COLO668 (cell line): ENCODE data around the gene PXK.

Experiments
- DNase-seq: peaks from one replicate; lab custom pipeline; 2025; ENCODE audit not compliant: unreplicated experiment; lab: John Stamatoyannopoulos, UW

PXK gene

DNA sequence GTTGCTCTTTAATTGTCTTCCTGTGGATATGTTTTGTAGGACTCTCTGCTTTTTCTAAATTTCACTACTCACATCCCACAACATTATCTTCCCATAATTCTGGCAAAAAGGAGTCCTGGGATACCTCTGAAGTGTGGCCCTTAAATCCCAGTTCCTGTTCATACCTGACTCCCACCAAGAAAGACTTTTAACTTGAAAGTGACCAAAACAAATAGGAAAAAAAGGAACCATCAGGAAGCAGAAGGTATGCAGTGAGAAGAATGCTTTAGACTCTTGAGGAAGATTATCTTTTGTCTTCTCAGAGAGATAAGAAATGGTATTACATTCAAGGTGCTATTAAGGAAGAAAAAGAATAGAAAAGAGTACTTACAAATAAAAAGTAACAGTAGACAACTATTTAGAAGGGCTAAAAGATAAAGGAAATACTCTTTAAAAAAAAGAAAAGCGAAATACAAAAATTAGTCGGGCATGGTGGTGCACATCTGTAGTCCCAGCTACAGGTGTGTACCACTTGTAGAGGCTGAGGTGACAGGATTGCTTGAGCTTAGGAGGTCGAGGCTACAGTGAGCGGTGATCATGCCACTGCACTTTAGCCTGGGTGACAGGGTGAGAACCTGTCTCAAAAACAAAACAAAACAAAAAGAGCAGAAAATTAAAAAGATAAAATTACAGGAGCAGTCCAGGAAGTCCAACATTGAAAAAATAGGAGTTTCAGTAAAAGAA is 46.8 kb downstream of the PXK start:
- no peak for DNase-seq

GRCh38 chr3:58383476-58383875 is 50.8 kb downstream of the PXK start:
- no peak for DNase-seq

GRCh38 chr3:58383904-58384303 is 51.2 kb downstream of the PXK start:
- no peak for DNase-seq

DNA sequence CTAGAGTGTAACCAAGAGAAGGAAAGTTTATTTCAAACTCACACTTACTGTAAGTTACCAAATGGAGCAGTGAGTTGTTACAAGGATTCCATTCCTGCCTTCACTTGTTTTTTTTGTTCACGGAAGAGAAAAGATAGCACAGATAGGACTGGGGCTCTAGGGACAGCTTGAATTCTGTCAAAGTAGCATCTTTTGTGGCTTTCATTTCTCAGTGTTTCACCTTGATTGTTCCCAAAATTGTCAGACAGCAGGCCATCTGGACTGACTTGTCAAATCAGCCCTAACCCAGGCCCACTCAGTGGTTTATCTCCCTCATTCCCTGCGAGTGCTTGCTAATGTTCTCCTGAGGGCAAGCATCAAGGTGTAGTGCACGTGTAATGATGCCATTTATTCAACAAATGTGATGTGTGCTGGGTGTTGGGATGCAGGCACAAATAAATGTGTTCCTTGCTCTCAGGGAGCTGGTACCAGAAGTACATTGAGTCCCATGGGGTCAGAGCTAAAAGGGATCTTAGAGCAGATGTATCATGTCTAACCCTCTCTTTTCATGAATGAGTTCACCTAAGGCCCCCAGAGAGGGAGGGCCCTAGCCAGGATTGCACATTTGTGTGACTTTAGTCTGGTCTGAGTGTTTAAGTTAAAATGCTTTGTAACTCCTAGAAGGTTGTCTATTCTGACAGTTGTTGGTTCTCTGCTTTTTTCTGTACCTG is 51.8 kb downstream of the PXK start:
- no peak for DNase-seq

GRCh38 chr3:58386626-58387365 is 54.1 kb downstream of the PXK start:
- no peak for DNase-seq

- no peak for DNase-seq
Observed at GRCh38 chr3:58387650-58388546, 55.2 kb downstream of the PXK start.

- no peak for DNase-seq
Observed at GRCh38 chr3:58388550-58389091, 55.9 kb downstream of the PXK start.

- DNase-seq, result no peak
Observed at GRCh38 chr3:58391156-58391865, 58.6 kb downstream of the PXK start.

- DNase-seq, result no peak
Observed at GRCh38 chr3:58392181-58392580, 59.5 kb downstream of the PXK start.

DNA sequence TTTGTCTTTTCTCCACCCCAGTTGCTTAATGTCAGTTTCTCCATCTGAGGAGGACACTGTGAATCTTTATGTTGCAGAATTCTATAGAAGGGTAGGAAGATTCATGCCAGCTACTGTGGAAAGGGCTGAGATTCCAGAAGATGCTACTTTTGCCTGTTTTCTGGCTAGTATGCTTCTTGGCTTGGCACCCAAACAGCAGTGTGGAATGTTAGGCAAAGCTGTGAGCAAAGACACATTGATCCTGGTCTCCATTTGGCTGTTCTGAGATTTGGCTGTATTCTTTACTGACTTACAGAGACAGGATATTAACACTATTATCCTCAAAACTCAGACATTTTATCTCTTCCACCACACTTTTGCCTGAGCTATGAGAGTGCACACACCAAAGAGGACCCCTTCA is 61.6 kb downstream of the PXK start:
- no peak for DNase-seq

DNA sequence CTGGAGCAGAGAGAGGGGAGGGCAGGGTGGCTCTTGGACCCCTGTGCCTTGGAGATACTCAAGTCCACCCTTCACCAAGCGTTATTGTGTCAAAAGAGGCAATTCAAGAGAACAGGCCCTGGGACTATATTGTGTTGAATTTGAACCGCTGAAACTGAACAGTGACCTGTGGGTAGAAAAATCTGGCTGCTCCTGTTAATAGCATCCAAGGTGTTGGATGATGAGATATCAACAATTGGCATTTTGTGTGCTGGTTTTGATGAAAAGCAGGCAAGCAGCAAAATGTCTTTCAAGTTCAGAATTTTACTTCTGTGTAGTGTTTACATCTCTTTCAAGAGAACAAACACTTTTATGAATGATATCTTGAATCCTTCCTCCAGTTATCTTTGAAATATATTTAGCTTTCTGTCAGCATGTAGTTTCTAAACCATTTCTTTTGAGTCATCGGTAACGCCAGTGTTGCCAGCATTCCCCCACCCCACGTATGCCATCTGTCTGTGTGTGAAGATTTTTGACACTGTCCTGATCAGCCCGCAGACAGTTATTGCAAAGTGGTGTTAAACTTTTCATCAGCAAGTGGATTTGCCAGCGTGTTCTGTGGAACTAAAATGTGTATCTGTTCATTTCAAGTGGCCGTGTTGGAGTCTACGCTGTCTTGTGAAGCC is 66.1 kb downstream of the PXK start:
- no peak for DNase-seq

DNA sequence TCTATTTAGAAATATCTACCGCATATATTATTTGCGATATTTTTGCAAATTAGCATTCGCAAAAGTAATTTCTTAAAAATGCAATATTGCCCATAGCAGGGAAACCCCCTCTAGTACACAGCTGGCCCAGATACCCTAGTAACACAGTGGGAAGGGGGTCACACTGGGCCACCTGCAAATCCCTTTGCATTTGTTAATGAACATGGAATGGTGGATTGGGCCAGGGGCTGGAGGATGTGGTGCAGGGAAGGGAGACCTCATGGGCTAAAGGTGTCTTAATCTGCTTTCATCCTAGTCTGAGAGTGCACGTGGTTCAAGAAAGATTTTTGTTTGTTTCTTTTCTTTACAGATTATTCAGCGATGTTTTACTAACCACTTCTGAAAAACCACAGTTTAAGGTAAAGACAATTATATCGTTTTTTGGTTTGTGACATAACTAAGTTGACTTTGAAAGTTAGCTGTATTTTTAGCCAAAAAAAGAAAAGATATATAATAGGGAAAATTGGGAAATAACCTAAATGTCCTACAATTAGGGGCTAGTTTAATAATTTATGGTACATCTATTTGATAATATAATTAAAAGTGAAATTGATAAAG is 70.9 kb downstream of the PXK start:
- DNase-seq, result no peak

DNA sequence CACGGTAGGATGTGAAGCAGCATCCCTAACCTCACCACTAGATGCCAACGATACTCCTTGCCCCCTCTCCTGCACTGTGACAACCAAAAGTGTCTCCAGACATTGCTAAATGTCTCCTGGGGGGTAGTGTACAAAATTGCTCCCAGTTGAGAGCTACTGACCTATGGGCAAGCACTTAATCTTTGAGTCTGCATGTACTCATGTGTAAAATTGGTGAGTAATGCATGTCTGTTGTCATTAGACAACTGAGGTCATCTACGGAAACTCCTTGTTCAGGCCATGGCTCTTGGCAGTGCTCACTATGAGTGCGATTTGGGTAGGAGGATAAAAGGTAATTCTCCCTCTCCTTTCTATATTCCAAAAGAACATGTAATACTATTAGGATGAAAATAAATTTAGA is 71.7 kb downstream of the PXK start:
- DNase-seq, result no peak

DNA sequence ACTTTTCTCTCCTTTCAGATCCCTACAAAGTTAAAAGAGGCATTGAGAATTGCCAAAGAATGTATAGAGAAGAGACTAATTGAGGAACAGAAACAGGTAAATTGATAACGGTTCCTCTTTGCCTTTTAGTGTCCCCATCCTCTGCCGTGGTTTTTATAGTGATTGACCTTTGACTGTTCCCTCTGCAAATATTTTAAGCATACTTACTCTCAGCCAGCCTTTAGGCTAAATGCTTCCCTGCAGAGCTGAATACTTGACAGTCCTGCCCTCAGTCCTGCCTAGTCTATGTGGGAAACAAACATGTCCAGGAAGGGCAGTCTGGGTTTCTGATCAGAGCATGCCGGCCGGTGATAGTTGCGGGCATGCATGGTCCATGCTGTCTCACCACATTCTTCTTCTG is 76.2 kb downstream of the PXK start:
- DNase-seq, result no peak

GRCh38 chr3:58409663-58410062 is 77.0 kb downstream of the PXK start:
- DNase-seq, result no peak

- no peak for DNase-seq
Observed at GRCh38 chr3:58411036-58411435, 78.3 kb downstream of the PXK start.

DNA sequence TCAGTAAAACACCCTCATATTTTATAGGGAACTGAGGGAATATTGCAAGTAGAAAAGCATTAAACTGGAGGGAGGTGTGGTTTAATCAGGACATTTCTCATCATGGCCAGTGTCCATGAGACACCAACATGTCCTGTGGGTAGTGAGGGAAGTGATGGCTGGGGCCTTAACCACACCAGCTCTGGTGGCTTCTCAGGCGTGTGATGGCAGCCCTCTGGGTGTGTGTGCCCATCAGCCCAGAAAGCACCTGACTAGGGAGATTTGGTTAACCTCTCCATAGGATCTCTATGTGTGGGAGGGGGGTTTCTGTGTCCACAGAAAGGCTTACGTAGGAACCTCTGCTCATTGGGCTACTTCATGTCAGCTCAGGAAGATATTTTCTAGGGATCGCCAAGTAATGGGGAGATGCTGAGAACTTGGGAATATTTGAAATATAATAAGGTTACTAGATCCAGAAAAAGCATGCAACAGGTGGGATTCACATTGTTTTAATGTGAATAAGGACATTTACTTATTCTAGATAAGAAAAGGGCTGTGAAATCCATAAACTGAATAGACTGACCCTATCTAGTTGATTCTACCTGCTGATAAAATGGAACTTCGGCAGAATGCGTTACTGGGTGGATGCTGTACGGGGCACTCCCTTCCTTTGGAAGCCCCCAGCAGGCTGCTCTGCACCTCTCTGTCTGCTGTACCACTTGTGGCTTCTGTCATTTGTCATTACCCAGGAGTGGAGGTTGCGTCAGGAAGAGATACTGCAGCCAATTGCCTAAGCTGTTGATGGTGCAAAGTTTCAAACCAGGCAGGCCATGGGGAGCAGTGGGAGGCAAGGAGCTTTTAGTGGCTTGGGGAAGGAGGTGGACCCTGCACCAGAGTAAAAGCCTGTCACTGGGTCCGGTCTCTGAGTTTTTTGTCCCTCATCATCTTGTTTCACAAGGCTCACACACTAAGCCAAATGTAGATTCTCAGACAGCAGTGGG is 79.4 kb downstream of the PXK start:
- DNase-seq, result no peak
